GM12872 (cell line): ENCODE data around the gene CCDC107.

Source experiments
- CTCF ChIP-seq: IDR thresholded peaks from 3 replicates; pipeline ENCODE4 v1.5.1; 2011; ENCODE audit warnings: low read depth, mild to moderate bottlenecking, low read length, moderate library complexity; ENCODE audit not compliant: insufficient read depth

CCDC107 gene

DNA sequence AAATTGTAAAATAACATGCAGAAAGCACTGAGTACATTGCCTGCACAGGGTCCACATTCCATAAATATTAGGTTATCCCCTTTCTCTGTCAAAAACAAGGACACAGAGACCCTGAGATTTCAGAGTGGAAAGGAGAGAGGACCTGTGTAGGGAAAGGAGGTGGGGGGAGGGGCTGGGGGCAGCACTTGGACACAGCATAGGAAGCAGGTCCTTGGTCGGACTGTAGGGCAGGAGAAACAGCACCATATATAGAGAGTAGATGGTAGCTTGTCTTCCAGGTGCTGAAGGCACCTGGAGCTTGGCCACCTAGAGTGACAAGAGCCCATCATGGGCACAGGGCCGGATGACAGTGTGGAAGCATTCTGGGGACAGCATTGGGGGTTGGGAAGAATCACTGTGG is 29.2 kb downstream of the CCDC107 start:
- TF ChIP-seq CTCF: no peak

DNA sequence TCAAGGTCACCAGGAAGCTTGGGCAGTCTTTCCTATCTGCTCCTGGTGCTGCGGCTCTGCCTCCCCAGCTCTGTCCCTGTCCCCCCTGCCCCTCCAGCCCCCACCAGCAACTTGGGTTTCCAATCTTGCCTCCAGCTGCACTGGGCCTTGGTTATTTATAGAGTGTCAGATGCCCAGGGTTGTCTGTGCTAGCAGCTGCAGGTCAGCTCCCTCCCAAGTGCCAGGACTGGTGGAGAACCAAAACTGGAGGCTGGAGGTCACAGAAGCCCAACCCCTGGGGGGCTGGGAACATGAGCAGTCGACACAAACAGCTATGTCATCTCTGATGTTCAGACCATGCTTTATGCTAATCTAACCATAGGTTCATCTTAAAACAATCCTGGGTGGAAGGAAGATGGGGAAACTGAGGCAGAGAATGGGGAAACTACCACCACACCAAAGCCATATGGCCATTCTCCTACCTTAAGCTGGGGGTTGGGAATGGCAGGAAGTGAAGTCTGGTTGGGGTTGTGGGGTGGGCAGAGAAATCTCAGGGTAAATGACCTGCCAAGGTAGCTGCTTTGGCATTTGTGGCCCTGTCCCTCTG is 30.0 kb downstream of the CCDC107 start:
- TF ChIP-seq CTCF: no peak

DNA sequence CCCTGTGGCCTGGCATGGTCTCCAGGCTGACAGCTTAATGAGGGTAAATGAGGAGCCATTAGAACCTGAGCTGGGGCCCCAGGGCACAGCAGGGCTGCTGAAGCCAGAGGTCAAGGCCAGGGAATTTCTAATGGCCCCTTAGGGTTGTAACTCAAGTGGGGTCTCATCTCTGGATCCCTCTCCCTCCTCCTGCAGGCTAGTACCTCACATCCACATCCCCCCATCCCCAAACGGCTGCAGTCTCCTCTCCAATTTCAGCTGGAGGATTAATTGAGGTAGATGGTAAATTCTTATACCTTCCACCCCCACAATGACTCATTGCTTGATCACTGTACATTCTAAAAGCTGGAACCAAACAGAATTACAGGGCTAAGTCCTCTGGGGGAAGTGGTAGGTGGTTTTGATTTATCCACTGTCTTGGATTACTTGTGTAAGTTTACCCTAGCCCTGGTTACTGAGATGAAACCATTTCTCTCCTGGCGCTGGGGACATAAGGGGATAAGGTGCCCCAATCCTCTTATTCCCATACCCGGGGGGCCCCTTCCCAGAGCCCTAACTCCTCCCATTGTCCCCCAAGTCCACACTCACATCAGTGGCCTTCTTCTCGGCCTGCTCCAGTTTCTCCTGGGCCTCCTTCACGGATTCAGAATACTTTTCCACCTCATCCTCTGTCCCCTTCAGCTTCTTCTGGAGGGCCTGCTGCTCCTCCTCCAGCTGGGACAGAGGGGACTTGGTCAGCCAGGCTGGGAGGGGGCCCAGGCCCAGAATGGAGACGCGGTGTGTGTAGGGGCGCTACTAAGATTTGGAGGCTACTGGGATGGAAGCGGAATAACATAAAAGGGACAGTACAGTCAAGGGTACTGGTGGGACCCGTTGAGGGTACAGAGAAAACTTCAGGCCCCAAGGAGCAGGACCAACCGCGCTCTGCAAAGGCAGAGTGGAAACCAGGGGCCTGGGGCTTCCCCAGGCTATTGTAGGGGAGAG is 30.8 kb downstream of the CCDC107 start:
- no peak for TF ChIP-seq CTCF

GRCh38 chr9:35689542-35690293 is 31.6 kb downstream of the CCDC107 start, which contains the start of gene TPM2:
Gene TPM2, minus strand, starts transcription at chr9:35689925. Its CDS starts 108 bp downstream, at chr9:35689817.
- TF ChIP-seq CTCF: no peak

DNA sequence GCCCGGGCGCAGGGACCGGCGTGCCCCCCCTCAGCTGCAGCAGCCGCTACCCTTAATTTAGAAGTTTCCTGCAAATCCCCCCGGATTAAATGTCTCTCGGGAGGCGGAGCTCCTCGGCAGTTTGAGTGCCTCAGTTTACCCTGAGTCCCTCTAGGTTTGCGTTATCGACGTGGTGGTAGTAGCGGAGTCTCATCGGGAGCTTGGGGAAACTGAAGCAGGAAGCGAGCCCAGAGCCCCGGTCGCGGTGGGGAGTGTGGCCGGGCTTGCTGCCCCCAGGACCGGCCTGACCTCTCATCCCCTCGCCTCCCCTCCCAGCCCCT is 32.2 kb downstream of the CCDC107 start:
- no peak for TF ChIP-seq CTCF

DNA sequence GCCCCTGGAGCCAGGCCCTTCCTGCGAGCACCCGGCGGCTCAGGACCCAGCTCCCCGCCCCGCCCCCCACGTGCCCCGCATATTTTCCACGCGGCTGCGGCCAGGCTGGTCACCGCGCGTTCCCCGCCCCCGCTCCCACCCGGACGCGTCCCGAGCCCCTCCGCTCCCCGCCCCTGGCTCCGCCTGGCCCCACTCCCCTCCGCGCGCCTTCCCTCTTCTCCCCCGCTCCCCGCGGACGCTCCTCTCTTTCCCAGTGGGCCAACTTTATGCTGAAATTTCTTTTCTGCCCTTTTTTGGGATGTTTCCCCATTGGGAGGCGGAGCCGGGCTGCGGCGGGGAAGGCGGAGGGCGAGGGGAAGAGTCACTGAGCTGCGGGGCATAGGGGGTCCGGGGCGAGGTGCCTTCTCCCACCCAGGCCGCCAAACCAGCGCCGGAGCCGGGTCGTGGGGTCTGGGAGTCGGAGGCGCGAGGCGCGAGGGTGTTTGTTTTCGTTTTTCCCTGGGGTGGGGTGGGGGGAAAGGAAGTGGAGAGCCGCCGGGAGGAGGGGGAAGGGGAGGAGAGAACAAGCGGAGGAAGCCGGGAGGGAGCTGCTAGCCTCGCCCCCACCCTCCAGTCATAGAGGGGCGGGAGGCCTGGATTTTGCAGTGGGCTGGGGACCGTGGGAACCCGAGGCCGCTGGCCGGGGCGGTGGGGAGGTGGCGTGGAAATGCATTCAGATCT is 32.7 kb downstream of the CCDC107 start:
- no peak for TF ChIP-seq CTCF

- no peak for TF ChIP-seq CTCF
Measured at GRCh38 chr9:35691334-35691650, 33.2 kb downstream of the CCDC107 start.
